Neural progenitor cell (in vitro differentiated cells): ENCODE data around the gene IFI27L1. TPM values are rescaled to one million over a fixed set of nuclear protein-coding genes. Genes with fewer than 3 reads are reported as not detected.

ENCODE experiments used
- DNase-seq: peaks from one replicate; pipeline ENCODE4 v3.0.0-alpha.2; 2016; ENCODE audit warnings: low spot score
- H2AFZ ChIP-seq: fragments of 200-600 bp; sonication (generic); replicated peaks from 2 replicates; pipeline ENCODE4 v1.6.1; 2016; ENCODE audit warnings: antibody characterized with exemption
- H3F3A ChIP-seq: fragments of 200-600 bp; sonication (generic); 2 replicates; pipeline ENCODE4 v1.6.1; 2016; ENCODE audit warnings: antibody characterized with exemption, low read depth
- H3K27ac ChIP-seq: fragments of 200-600 bp; sonication (generic); 2 replicates; pipeline ENCODE4 v1.5.1; 2016; ENCODE audit warnings: mild to moderate bottlenecking
- H3K27me3 ChIP-seq: fragments of 200-600 bp; sonication (generic); 2 replicates; pipeline ENCODE4 v1.6.1; 2016; ENCODE audit warnings: mild to moderate bottlenecking, moderate library complexity
- H3K36me3 ChIP-seq: fragments of 200-600 bp; sonication (generic); 2 replicates; pipeline ENCODE4 v1.5.1; 2016
- H3K4me1 ChIP-seq: fragments of 200-600 bp; sonication (generic); 2 replicates; pipeline ENCODE4 v1.6.1; 2016; ENCODE audit warnings: mixed run types
- H3K4me2 ChIP-seq: fragments of 200-600 bp; sonication (generic); 2 replicates; pipeline ENCODE4 v1.6.1; 2016
- H3K4me3 ChIP-seq: fragments of 200-600 bp; sonication (generic); 2 replicates; pipeline ENCODE4 v1.5.1; 2016
- H3K79me2 ChIP-seq: fragments of 200-600 bp; sonication (generic); 2 replicates; pipeline ENCODE4 v1.6.1; 2016; ENCODE audit warnings: low read depth
- H3K9ac ChIP-seq: fragments of 200-600 bp; sonication (generic); 2 replicates; pipeline ENCODE4 v1.6.1; 2016
- H3K9me3 ChIP-seq: fragments of 200-600 bp; sonication (generic); 2 replicates; pipeline ENCODE4 v1.5.1; 2016; ENCODE audit warnings: low read depth
- H4K20me1 ChIP-seq: fragments of 200-600 bp; sonication (generic); 2 replicates; pipeline ENCODE4 v1.6.1; 2016; ENCODE audit warnings: low read depth
- H3K27ac Mint-ChIP-seq: 3 replicates; pipeline ENCODE4 v1.8.0; 2021; ENCODE audit warnings: mixed read lengths
- H3K27me3 Mint-ChIP-seq: 2 replicates; pipeline ENCODE4 v1.8.0; 2022; ENCODE audit warnings: low read depth, mild to moderate bottlenecking, inconsistent platforms, moderate library complexity, mixed read lengths; ENCODE audit not compliant: insufficient read depth
- H3K36me3 Mint-ChIP-seq: 3 replicates; pipeline ENCODE4 v1.8.0; 2021; ENCODE audit warnings: mixed read lengths
- H3K4me1 Mint-ChIP-seq: 3 replicates; pipeline ENCODE4 v1.8.0; 2021; ENCODE audit warnings: mixed read lengths
- H3K4me3 Mint-ChIP-seq: 3 replicates; pipeline ENCODE4 v1.8.0; 2021; ENCODE audit warnings: mild to moderate bottlenecking, moderate library complexity, mixed read lengths
- H3K9me3 Mint-ChIP-seq: 3 replicates; pipeline ENCODE4 v1.8.0; 2020; ENCODE audit warnings: mixed read lengths
- CTCF ChIP-seq: fragments of 200-600 bp; sonication (generic); IDR thresholded peaks from 2 replicates; pipeline ENCODE4 v1.5.1; 2017; ENCODE audit warnings: antibody characterized with exemption, mild to moderate bottlenecking
- EZH2 ChIP-seq: fragments of 200-600 bp; sonication (generic); IDR thresholded peaks from 2 replicates; pipeline ENCODE4 v1.6.1; 2017; ENCODE audit warnings: antibody characterized with exemption, mild to moderate bottlenecking, moderate library complexity
- EZH2phosphoT487 ChIP-seq: fragments of 200-600 bp; sonication (generic); IDR thresholded peaks from 2 replicates; pipeline ENCODE4 v1.6.1; 2017; ENCODE audit warnings: antibody characterized with exemption
- total RNA-seq: library from RNA; depleted of rRNA; stranded (reverse); fragments of >200 nt; gene quantifications from 2 replicates; pipeline ENCODE4 v1.2.3, GENCODE V29; 2015; ENCODE audit warnings: low replicate concordance

IFI27L1 gene
- total RNA-seq, 1 donor from 2014 or later, result 10.8 TPM

DNA sequence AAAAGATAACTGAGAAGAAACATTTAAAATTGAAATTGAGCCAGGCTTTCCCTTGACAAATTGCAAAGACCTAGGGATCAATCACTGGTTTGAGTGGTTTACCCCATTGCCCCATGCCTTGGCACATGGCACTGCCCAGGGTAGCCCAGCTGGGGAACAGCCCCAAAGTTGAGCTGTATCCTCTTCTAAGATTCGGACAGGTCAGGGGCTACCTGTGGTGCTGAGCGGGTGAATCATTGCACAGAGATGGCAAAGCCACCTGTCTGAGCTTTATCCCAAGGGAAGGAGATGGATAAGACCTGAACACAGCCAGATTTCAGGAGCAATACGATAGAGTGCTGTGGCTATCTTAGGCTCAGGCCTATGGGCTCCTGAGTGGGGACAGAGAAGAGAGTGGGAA lies 41.3 kb downstream of the IFI27L1 start:
- Histone ChIP-seq H3K27me3 (no peaks in the 10 kb centered on the region), H4K20me1 (no peaks in the 10 kb centered on the region), H3K9me3 (no peaks in the 10 kb centered on the region), H3K4me2 (no peak overlapping the region), H3K36me3 (no peaks in the 10 kb centered on the region), H2AFZ (no peak overlapping the region), H3K27ac (no peak overlapping the region), H3F3A (no peaks in the 10 kb centered on the region), H3K4me3 (no peak overlapping the region), H3K4me1 (no peaks in the 10 kb centered on the region), H3K79me2 (no peaks in the 10 kb centered on the region), H3K9ac (no peak overlapping the region)
- Mint-ChIP-seq H3K4me3 (no peak overlapping the region), H3K9me3 (peaks cover 6% of the 10 kb centered on the region), H3K36me3 (no peaks in the 10 kb centered on the region), H3K27ac (no peak overlapping the region), H3K27me3 (peaks cover 15% of the 10 kb centered on the region), H3K4me1 (no peaks in the 10 kb centered on the region)
- no peak for TF ChIP-seq EZH2phosphoT487
- no peak for TF ChIP-seq CTCF
- TF ChIP-seq EZH2, result no peak
- DNase-seq, result no peak

DNA sequence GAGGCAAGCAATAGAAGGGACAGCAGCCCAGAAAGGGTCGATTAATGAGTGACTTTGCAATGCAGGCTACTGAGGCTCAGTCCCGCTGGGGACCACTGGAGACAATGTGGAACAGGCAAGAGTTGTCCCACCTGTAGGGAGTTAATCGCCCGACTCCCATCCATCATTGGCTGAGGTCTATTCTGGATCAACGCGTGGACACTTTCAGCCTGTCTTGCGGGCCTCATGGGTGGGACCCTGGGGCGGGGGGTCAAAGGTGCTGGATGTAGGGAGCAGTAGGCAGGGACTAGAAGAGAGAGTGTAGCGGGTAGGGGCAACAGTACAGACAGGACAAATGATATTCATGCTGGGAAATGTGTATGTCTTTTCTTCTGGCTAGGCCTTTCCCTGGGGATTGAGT lies 42.2 kb downstream of the IFI27L1 start:
- H3F3A ChIP-seq, result no peaks in the 10 kb centered on the region
- no peaks in the 10 kb centered on the region for H3K4me1 ChIP-seq
- Mint-ChIP-seq H3K27ac (no peak overlapping the region), H3K4me1 (no peaks in the 10 kb centered on the region), H3K27me3 (peaks cover 15% of the 10 kb centered on the region), H3K4me3 (no peak overlapping the region), H3K9me3 (peaks cover 6% of the 10 kb centered on the region), H3K36me3 (no peaks in the 10 kb centered on the region)
- H3K4me2 ChIP-seq, result no peak overlapping the region
- H3K36me3 ChIP-seq, result no peaks in the 10 kb centered on the region
- TF ChIP-seq CTCF (no peak), EZH2 (no peak), EZH2phosphoT487 (no peak)
- no peak overlapping the region for H2AFZ ChIP-seq
- H3K4me3 ChIP-seq, result no peak overlapping the region
- DNase-seq, result no peak
- H3K27me3 ChIP-seq, result no peaks in the 10 kb centered on the region
- no peaks in the 10 kb centered on the region for H3K79me2 ChIP-seq
- no peak overlapping the region for H3K27ac ChIP-seq
- no peaks in the 10 kb centered on the region for H3K9me3 ChIP-seq
- H3K9ac ChIP-seq, result no peak overlapping the region
- no peaks in the 10 kb centered on the region for H4K20me1 ChIP-seq

DNA sequence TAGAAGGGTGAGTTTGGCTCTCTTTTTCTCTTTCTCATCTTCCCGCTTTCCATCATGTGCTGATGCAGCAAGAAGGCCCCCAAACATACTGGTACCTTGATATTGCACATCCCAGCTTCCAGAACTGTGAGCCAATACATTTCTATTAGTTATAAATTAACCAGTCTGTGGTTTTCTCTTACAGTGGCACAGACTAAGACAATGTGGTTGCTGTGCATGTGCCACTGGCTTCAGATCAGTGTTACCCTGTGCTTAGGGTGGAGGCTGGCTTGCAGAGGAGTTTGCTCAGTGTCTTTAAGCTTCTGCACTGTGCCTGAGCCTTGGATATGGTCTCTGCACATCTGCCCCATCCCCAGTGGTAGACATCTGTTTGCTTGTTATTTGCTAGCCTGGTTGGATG lies 42.8 kb downstream of the IFI27L1 start:
- H3K4me1 ChIP-seq, result no peaks in the 10 kb centered on the region
- no peaks in the 10 kb centered on the region for H3K36me3 Mint-ChIP-seq
- no peak overlapping the region for H3K27ac Mint-ChIP-seq
- H3K27ac ChIP-seq, result no peak overlapping the region
- H3K27me3 Mint-ChIP-seq, result peaks cover 20% of the 10 kb centered on the region
- peaks cover 4% of the 10 kb centered on the region for H3K4me1 Mint-ChIP-seq
- H3K4me2 ChIP-seq, result no peak overlapping the region
- H3K9ac ChIP-seq, result no peak overlapping the region
- no peaks in the 10 kb centered on the region for H3K79me2 ChIP-seq
- H3K9me3 ChIP-seq, result no peaks in the 10 kb centered on the region
- H3F3A ChIP-seq, result peaks cover 4% of the 10 kb centered on the region
- H3K36me3 ChIP-seq, result no peaks in the 10 kb centered on the region
- H3K4me3 Mint-ChIP-seq, result no peak overlapping the region
- peaks cover 6% of the 10 kb centered on the region for H3K9me3 Mint-ChIP-seq
- H3K27me3 ChIP-seq, result no peaks in the 10 kb centered on the region
- H3K4me3 ChIP-seq, result no peak overlapping the region
- TF ChIP-seq EZH2 (no peak), EZH2phosphoT487 (no peak), CTCF (no peak)
- H4K20me1 ChIP-seq, result no peaks in the 10 kb centered on the region
- DNase-seq, result no peak
- no peak overlapping the region for H2AFZ ChIP-seq
